HepG2 (cell line): ENCODE data around the gene IL6ST. TPM values are rescaled to one million over a fixed set of nuclear protein-coding genes. Genes with fewer than 3 reads are reported as not detected.

Source experiments
- FOXA1 ChIP-seq, 2 experiments: fragments of 450-650 bp in 1 of 2; sonication (generic) in 1 of 2; formaldehyde crosslinking in 1 of 2; IDR thresholded peaks; 2 replicates each; pipeline versions ENCODE4 v1.4.0 to v1.6.1; 2016 to 2020; ENCODE audit warnings: missing genetic modification reagents in 1 of 2
- HNF1A ChIP-seq, 2 experiments: sonication (generic) in 1 of 2; formaldehyde crosslinking in 1 of 2; IDR thresholded peaks; 2 replicates each; pipeline versions ENCODE4 v1.4.0 to v1.6.1; 2016 to 2020; ENCODE audit warnings: borderline replicate concordance in 1 of 2, low read depth in 1 of 2, mild to moderate bottlenecking in 1 of 2, missing genetic modification reagents in 1 of 2
- IRF2 ChIP-seq: IDR thresholded peaks from 2 replicates; pipeline ENCODE4 v1.6.1; 2018; ENCODE audit warnings: missing genetic modification reagents, missing compliant biosample characterization
- KDM4B ChIP-seq: sonication (generic); formaldehyde crosslinking; IDR thresholded peaks from 2 replicates; pipeline ENCODE4 v1.4.0; 2020; ENCODE audit warnings: missing genetic modification reagents
- MAFK ChIP-seq, 2 experiments: IDR thresholded peaks in 1 of 2; conservative IDR thresholded peaks in 1 of 2; 2 replicates each; pipeline ENCODE4 v1.6.1; 2011; ENCODE audit warnings: improper control_type of control experiment in 2 of 2, low read length in 2 of 2
- MZF1 ChIP-seq: sonication (generic); formaldehyde crosslinking; IDR thresholded peaks from 2 replicates; pipeline ENCODE4 v1.8.1; 2023; ENCODE audit warnings: mild to moderate bottlenecking, missing genetic modification reagents, borderline replicate concordance
- NFE2 ChIP-seq: sonication (generic); formaldehyde crosslinking; IDR thresholded peaks from 2 replicates; pipeline ENCODE4 v1.4.0; 2020; ENCODE audit warnings: missing genetic modification reagents
- SMAD3 ChIP-seq: sonication (generic); formaldehyde crosslinking; IDR thresholded peaks from 2 replicates; pipeline ENCODE4 v1.4.0; 2020; ENCODE audit warnings: missing genetic modification reagents
- SRY ChIP-seq: sonication (generic); formaldehyde crosslinking; IDR thresholded peaks from 2 replicates; pipeline ENCODE4 v1.8.0; 2022; ENCODE audit warnings: mild to moderate bottlenecking, missing genetic modification reagents
- XBP1 ChIP-seq: sonication (generic); formaldehyde crosslinking; IDR thresholded peaks from 2 replicates; pipeline ENCODE4 v1.5.0; 2020; ENCODE audit warnings: missing genetic modification reagents
- ZBTB25 ChIP-seq: IDR thresholded peaks from 2 replicates; pipeline ENCODE4 v1.6.1; 2018; ENCODE audit warnings: missing genetic modification reagents
- ZKSCAN5 ChIP-seq: sonication (generic); formaldehyde crosslinking; IDR thresholded peaks from 2 replicates; pipeline ENCODE4 v1.5.1; 2020; ENCODE audit warnings: mild to moderate bottlenecking, missing genetic modification reagents
- ZNF17 ChIP-seq: sonication (generic); formaldehyde crosslinking; IDR thresholded peaks from 2 replicates; pipeline ENCODE4 v1.5.0; 2020; ENCODE audit warnings: mild to moderate bottlenecking, missing genetic modification reagents
- ZNF329 ChIP-seq: sonication (generic); formaldehyde crosslinking; IDR thresholded peaks from 2 replicates; pipeline ENCODE4 v1.9.0; 2021; ENCODE audit warnings: low read depth, mild to moderate bottlenecking, missing genetic modification reagents
- ZNF558 ChIP-seq: sonication (generic); formaldehyde crosslinking; IDR thresholded peaks from 2 replicates; pipeline ENCODE4 v1.9.0; 2022; ENCODE audit warnings: mild to moderate bottlenecking, missing genetic modification reagents, borderline replicate concordance
- polyA plus RNA-seq, 8 experiments: library from polyadenylated mRNA; depleted of rRNA in 3 of 8; stranded (reverse) in 7 of 8; unstranded in 1 of 8; fragments of >200 nt; fragmentation: Illumina TruSeq in 4 of 8; extraction: Trizol in 4 of 8; gene quantifications; 2 replicates each; pipeline versions ENCODE4 v1.2.1 to v1.2.3, GENCODE V29; 2011 to 2016; ENCODE audit warnings: low read depth in 4 of 8, missing spikeins in 1 of 8, mixed read lengths in 1 of 8; ENCODE audit not compliant: insufficient read depth in 1 of 8
- total RNA-seq, 5 experiments: library from RNA; depleted of rRNA; stranded (reverse); fragments of >200 nt; fragmentation: Illumina TruSeq; extraction: Trizol; gene quantifications; 2 replicates each; pipeline ENCODE4 v1.2.3, GENCODE V29; 2016; ENCODE audit warnings: low read depth in 1 of 5
- TF ChIP-seq, protein P1 (sequence below): sonication (generic); formaldehyde crosslinking; IDR thresholded peaks from 2 replicates; pipeline ENCODE4 v1.5.0; 2020; ENCODE audit warnings: missing genetic modification reagents
- TF ChIP-seq, protein P2 (sequence below): sonication (generic); formaldehyde crosslinking; IDR thresholded peaks from 2 replicates; pipeline ENCODE4 v1.5.1; 2020; ENCODE audit warnings: missing genetic modification reagents, mild to moderate bottlenecking, borderline replicate concordance
- TF ChIP-seq, protein P3 (sequence below): sonication (generic); formaldehyde crosslinking; IDR thresholded peaks from 2 replicates; pipeline ENCODE4 v1.4.0; 2020; ENCODE audit warnings: low read depth, mild to moderate bottlenecking, missing genetic modification reagents

IL6ST gene
- total and polyA plus RNA-seq, 2 of the 13 experiments (the other 11 are each of a cell fraction or from before 2014, with no cell fraction given): 66.6 to 166 TPM

GRCh38 chr5:55994998-55995914, 493 bp upstream of the IL6ST start (continued):
- TF ChIP-seq HNF1A (IDR thresholded peaks at IDR 0.05; ENCODE audit: low read depth) (no peak), HNF1A (CRISPR knock-in tag; IDR thresholded peaks at IDR 0.05; ENCODE audit: borderline replicate concordance) (peak; percentile 87; the same call in 1 of the 2 replicates), MAFK (conservative IDR thresholded peaks at IDR 0.05 in 1 of 2, IDR thresholded peaks at IDR 0.05 in 1 of 2; ENCODE audit: low read length in 2 of 2) (no peak), NFE2 (no peak), KDM4B (no peak), MZF1 (CRISPR knock-in tag) (no peak), SRY (peak; percentile 45; the same call in 1 of the 2 replicates), IRF2 (peak; percentile 67), ZNF17 (CRISPR knock-in tag) (no peak), FOXA1 (IDR thresholded peaks at IDR 0.05) (no peak), FOXA1 (CRISPR knock-in tag; IDR thresholded peaks at IDR 0.05) (no peak), XBP1 (CRISPR knock-in tag) (no peak), ZNF558 (CRISPR knock-in tag) (no peak), ZNF329 (CRISPR knock-in tag) (peak; percentile 36; the same call in 1 of the 2 replicates), ZKSCAN5 (CRISPR knock-in tag) (no peak), ZBTB25 (peak; percentile 93), SMAD3 (peak; percentile 27; the same call in 1 of the 2 replicates)
- TF ChIP-seq, protein P1, sequence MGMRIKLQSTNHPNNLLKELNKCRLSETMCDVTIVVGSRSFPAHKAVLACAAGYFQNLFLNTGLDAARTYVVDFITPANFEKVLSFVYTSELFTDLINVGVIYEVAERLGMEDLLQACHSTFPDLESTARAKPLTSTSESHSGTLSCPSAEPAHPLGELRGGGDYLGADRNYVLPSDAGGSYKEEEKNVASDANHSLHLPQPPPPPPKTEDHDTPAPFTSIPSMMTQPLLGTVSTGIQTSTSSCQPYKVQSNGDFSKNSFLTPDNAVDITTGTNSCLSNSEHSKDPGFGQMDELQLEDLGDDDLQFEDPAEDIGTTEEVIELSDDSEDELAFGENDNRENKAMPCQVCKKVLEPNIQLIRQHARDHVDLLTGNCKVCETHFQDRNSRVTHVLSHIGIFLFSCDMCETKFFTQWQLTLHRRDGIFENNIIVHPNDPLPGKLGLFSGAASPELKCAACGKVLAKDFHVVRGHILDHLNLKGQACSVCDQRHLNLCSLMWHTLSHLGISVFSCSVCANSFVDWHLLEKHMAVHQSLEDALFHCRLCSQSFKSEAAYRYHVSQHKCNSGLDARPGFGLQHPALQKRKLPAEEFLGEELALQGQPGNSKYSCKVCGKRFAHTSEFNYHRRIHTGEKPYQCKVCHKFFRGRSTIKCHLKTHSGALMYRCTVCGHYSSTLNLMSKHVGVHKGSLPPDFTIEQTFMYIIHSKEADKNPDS: no peak; the same call in 1 of the 2 replicates
- TF ChIP-seq, protein P2, sequence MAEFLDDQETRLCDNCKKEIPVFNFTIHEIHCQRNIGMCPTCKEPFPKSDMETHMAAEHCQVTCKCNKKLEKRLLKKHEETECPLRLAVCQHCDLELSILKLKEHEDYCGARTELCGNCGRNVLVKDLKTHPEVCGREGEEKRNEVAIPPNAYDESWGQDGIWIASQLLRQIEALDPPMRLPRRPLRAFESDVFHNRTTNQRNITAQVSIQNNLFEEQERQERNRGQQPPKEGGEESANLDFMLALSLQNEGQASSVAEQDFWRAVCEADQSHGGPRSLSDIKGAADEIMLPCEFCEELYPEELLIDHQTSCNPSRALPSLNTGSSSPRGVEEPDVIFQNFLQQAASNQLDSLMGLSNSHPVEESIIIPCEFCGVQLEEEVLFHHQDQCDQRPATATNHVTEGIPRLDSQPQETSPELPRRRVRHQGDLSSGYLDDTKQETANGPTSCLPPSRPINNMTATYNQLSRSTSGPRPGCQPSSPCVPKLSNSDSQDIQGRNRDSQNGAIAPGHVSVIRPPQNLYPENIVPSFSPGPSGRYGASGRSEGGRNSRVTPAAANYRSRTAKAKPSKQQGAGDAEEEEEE (CRISPR knock-in tag): no peak
- TF ChIP-seq, protein P3, sequence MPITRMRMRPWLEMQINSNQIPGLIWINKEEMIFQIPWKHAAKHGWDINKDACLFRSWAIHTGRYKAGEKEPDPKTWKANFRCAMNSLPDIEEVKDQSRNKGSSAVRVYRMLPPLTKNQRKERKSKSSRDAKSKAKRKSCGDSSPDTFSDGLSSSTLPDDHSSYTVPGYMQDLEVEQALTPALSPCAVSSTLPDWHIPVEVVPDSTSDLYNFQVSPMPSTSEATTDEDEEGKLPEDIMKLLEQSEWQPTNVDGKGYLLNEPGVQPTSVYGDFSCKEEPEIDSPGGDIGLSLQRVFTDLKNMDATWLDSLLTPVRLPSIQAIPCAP (CRISPR knock-in tag): no peak; the same call in 1 of the 2 replicates
